Right atrium auricular region (tissue), 2 donors: ENCODE data around the gene SMIM34. TPM values are rescaled to one million over a fixed set of nuclear protein-coding genes. Genes with fewer than 3 reads are reported as not detected.
"Not testable (repeated sequence)": the region's sequence is repeated elsewhere in the genome, so short reads cannot be mapped to it uniquely, and the experiment has no call there.

Experiments used
- DNase-seq: peaks from one replicate; pipeline ENCODE4 v3.0.0-alpha.2; 2019; ENCODE audit warnings: low spot score
- H3K27ac ChIP-seq, 2 donors: fragments of 200-600 bp; sonication (generic); 1 replicate in 1 of 2; 2 replicates in 1 of 2; pipeline ENCODE4 v1.5.1; 2016 to 2019
- H3K27me3 ChIP-seq, 2 donors: fragments of 200-600 bp; sonication (generic); one replicate each; pipeline versions ENCODE4 v1.5.1 to v1.6.0; 2017 to 2019
- H3K36me3 ChIP-seq: fragments of 200-600 bp; sonication (generic); one replicate; pipeline ENCODE4 v1.5.1; 2016
- H3K4me1 ChIP-seq, 2 donors: fragments of 200-600 bp; sonication (generic); one replicate each; pipeline versions ENCODE4 v1.5.1 to v1.6.0; 2017 to 2019
- H3K4me3 ChIP-seq, 2 donors: fragments of 200-600 bp; sonication (generic); 1 replicate in 1 of 2; 2 replicates in 1 of 2; pipeline ENCODE4 v1.5.1; 2017 to 2019; ENCODE audit warnings: mild to moderate bottlenecking in 1 of 2, moderate library complexity in 1 of 2
- H3K9me3 ChIP-seq, 2 donors: fragments of 200-600 bp; sonication (generic); one replicate each; pipeline ENCODE4 v1.5.1; 2019
- total RNA-seq, 2 donors: library from RNA; depleted of rRNA; stranded (reverse); fragments of >200 nt; gene quantifications; one replicate each; pipeline ENCODE4 v1.1.0, GENCODE V29; 2016
- TF ChIP-seq, protein P1 (sequence below), 2 donors: fragments of 200-600 bp; sonication (generic); IDR thresholded peaks; one replicate each; pipeline ENCODE4 v1.5.1; 2019; ENCODE audit warnings: antibody characterized with exemption in 2 of 2

SMIM34 gene
- total RNA-seq, 2 donors from 2014 or later: not detected

DNA sequence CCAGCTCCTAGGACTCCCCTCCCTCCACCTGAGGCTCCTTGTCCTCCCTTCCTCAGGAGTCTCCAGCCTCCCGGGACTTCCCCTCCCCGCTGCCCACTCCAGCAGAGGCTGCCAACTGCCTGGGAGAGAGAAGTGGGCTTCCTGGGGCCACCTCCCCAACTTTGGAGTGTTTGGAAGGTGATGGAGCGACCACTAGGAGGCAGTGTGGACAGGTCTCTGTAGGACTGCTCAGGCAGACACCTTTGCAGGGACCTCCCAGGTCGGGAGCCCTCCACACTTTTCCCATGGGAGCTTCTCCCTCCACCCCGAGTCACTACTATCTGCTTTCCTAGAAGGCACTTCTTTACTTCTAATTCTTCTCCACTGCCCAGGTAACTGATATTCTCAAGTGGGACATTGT, 19.0 kb downstream of the SMIM34 start:
- H3K27me3 ChIP-seq, H3K36me3 ChIP-seq, H3K4me3 ChIP-seq, H3K27ac ChIP-seq, H3K4me1 ChIP-seq, H3K9me3 ChIP-seq, DNase-seq: not testable (repeated sequence)

DNA sequence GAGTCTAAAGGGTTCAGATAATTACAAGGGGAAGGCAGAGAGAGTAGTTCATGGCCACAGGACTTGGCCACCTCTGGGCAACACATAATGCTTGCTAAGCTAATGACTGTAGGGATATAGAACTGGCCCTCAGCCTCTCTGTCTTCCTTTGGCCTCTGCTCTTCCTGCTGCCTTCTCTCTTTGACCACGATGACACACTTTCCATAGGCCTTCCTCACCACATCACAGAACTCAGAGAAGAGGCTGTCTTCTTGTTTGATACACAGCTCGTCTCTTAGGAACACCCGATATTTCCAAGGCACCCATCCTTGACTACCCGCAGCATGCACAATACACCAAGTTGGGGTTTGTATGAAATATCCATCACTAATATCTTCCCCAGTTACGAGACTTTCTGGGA, 23.2 kb downstream of the SMIM34 start:
- DNase-seq, H3K36me3 ChIP-seq, H3K4me3 ChIP-seq, H3K9me3 ChIP-seq, H3K27me3 ChIP-seq, H3K4me1 ChIP-seq, H3K27ac ChIP-seq: not testable (repeated sequence)

DNA sequence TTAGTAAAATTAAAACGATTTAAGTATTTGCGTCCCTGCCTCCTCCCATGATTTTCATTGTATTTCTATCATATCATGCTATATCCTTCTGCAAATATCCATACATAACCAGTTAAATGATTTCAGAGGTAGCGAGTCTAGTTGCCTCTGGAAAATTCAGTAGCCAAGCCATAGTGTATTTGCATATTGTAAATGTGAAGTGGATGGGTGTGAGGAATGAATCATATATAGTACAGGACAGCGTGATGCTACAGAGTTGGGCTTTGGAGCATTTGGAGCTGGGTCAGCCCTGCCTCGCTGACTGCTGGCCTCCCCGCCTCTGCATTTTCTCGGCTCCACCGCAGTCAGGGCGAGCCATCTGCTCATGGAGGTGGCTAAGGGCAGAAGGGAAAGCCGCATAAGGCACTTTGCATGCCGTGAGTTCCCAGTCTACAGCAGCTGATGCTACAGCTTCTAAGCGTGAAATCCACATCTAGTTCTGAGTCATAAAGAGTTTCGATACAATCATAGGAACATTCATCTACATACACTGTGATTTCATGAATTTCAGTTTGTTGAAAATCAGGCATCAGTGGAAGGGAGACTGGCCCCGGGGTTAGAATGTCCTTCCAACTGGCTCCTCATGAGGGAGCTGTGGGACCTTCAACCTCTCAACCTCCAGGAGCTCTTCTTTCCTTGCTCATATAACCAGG, 39.9 kb downstream of the SMIM34 start:
- H3K36me3 ChIP-seq, DNase-seq, H3K4me1 ChIP-seq, H3K27me3 ChIP-seq, H3K4me3 ChIP-seq, H3K9me3 ChIP-seq, H3K27ac ChIP-seq: not testable (repeated sequence)

DNA sequence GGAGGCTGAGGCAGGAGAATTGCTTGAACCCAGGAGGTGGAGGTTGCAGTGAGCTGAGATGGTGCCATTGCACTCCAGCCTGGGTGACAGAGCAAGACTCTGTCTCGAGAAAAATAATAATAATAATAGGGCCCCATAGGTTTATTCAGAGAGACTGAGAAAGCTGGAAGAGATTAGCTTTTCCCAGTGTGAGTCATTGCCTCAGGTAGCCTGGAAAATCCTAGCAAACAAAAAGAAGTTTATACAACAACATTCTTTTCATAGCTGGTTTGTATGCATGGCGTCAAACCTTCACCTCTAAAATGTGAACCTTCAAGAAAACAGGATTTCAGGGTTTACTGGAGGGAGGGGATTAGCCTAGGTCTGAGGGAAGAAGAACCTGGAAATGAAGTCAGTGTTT, 40.6 kb downstream of the SMIM34 start:
- H3K36me3 ChIP-seq, H3K27ac ChIP-seq, H3K9me3 ChIP-seq, H3K27me3 ChIP-seq, H3K4me1 ChIP-seq, DNase-seq, H3K4me3 ChIP-seq: not testable (repeated sequence)

DNA sequence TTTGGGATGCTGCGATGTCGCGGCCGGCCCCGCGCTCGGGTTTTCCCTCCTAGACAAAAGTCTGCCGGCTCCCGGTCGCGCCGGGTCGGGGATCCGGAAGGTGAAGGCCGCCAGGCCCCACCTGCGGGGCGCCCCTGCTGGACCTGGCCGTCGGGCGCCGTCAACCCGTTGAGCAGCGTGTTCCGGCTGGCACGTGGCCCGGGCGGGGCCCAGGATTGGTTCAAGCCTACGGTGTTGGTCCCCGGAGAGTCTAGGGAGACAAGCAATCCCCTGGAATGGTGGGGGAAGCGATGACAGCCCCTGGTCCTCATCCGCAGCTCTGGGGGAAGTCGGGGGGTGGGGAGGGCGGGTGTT, 48.2 kb downstream of the SMIM34 start:
- H3K27ac ChIP-seq, H3K27me3 ChIP-seq, H3K4me3 ChIP-seq, H3K4me1 ChIP-seq, H3K9me3 ChIP-seq, DNase-seq, H3K36me3 ChIP-seq: not testable (repeated sequence)

DNA sequence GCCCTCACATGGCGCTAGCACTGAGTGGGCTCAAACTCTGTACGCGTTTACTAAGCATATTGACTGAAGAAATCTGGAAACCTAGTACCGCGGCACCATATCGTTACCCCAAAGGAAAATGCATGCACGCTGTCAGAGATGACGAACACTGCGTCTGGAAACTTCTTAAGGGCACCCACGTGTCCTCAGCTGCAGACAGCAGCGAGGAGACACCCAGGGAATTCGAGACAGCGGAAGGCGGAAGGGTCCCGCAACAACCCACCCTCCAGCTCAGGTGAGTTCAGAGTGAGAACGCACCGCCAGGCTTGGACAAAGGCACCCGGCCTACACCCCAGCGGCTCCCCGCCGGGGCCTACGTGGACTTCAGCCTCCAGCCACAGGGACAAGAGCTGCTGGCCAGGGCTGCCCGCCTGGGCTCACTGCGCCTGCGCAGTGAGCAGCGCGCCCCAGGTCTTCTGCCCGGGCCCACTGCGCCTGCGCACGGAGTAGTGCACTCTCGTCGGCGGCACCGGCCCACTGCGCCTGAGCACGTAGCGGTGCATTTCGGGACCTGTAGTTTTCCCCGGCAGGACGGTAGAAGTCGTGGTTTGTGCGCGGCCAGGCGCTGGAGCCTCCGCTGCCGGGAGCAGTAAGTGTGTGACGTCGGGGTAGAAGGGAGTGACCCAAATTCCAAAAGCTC, 48.7 kb downstream of the SMIM34 start, which contains the start of gene SMIM11:
TSS of gene SMIM11 (plus strand) at position 568 of the 679 bp plus-strand sequence. CDS start 3,998 bp downstream, outside the sequence.
- not testable (repeated sequence) for H3K36me3 ChIP-seq, H3K4me3 ChIP-seq, H3K27ac ChIP-seq, DNase-seq, H3K27me3 ChIP-seq, H3K9me3 ChIP-seq, H3K4me1 ChIP-seq

DNA sequence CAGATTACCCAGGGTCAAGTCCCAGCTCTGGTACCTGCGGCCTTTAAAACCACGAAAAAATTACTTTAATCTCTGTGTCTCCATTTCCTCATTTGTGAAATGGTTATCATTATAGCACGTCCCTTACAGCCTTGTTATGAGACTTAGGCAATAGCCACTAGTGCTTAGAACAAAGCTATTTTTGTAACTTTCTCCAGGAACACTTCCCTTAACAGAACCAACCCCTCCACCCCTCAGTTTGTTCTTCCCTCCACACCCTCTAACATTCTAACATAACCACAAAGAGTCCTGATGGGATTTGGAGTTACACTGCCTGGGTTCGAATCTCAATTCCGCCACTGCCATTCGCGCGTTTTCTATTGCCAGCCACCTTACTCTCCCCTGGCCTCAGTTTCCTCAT, 49.3 kb downstream of the SMIM34 start:
- not testable (repeated sequence) for H3K9me3 ChIP-seq, H3K27me3 ChIP-seq, H3K36me3 ChIP-seq, H3K27ac ChIP-seq, DNase-seq, H3K4me1 ChIP-seq, H3K4me3 ChIP-seq

DNA sequence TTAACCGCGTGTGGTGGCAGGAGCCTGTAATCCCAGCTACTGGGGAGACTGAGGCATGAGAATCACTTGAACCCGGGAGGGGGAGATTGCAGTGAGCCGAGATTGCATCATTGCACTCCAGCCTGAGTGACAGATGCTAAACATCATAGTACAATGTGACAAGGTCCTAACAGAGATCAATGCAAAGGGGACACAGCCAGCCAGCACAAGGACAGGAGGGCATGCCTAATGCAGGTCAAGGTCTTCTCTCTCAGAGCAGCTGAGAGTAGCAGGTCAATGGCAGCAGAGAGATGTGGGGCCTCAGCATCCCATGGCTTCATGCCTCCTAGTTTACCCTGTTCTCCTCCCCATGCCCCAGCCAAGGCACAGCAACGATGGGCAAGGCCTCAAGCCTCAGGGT, 51.4 kb downstream of the SMIM34 start:
- DNase-seq: no peak
- H3K27ac ChIP-seq: no peak overlapping the region
- H3K36me3 ChIP-seq: no peaks in the 10 kb centered on the region
- no peaks in the 10 kb centered on the region for H3K27me3 ChIP-seq
- TF ChIP-seq, protein P1, sequence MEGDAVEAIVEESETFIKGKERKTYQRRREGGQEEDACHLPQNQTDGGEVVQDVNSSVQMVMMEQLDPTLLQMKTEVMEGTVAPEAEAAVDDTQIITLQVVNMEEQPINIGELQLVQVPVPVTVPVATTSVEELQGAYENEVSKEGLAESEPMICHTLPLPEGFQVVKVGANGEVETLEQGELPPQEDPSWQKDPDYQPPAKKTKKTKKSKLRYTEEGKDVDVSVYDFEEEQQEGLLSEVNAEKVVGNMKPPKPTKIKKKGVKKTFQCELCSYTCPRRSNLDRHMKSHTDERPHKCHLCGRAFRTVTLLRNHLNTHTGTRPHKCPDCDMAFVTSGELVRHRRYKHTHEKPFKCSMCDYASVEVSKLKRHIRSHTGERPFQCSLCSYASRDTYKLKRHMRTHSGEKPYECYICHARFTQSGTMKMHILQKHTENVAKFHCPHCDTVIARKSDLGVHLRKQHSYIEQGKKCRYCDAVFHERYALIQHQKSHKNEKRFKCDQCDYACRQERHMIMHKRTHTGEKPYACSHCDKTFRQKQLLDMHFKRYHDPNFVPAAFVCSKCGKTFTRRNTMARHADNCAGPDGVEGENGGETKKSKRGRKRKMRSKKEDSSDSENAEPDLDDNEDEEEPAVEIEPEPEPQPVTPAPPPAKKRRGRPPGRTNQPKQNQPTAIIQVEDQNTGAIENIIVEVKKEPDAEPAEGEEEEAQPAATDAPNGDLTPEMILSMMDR (IDR thresholded peaks at IDR 0.05): no peak
- H3K4me1 ChIP-seq: peaks cover 0 to under 1% of the 10 kb centered on the region in 2 donors
- no peak overlapping the region for H3K4me3 ChIP-seq
- H3K9me3 ChIP-seq: no peaks in the 10 kb centered on the region

DNA sequence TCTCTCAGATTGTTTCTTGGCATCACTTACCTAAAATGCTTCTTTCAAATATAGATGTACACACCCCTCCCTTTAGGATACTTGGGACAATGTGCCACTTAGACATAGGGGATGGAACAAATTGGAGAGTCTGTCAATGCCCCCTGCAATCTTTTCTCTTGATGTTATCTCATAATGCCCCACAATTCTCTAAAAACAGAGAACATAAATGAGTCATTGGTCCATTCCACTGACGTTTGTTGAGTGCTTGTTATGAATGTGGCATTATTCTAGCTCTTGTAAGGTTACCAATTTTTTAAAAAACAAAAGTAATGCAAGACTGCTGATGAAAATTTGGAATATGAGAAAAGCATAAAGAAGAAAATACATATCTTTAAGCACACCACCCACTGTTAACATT, 54.0 kb downstream of the SMIM34 start:
- Histone ChIP-seq H3K9me3 (no peaks in the 10 kb centered on the region), H3K36me3 (no peaks in the 10 kb centered on the region), H3K27me3 (no peaks in the 10 kb centered on the region), H3K4me3 (no peak overlapping the region), H3K4me1 (peaks cover 0 to 3% of the 10 kb centered on the region in 2 donors), H3K27ac (no peak overlapping the region)
- DNase-seq: no peak
- TF ChIP-seq, protein P1 (IDR thresholded peaks at IDR 0.05): no peak

Other genes starting within 250 kb of the SMIM34 start
- gene KCNE2, start 59.9 kb downstream of the SMIM34 start, total RNA-seq: not detected
- 1 to 10 TPM; 5.3 to 6.6 TPM for gene SMIM11, start 48.4 kb downstream of the SMIM34 start, total RNA-seq
- 1 to 10 TPM in 1 of 2 donors, under 1 TPM in 1; 0.78 to 3.8 TPM for gene KCNE1, start 88.3 kb upstream of the SMIM34 start, total RNA-seq
- gene RCAN1, start 191.2 kb upstream of the SMIM34 start, total RNA-seq: 10 to 100 TPM; 26.1 to 38.0 TPM
- 1 to 10 TPM; 5.1 to 7.0 TPM for gene CLIC6, start 245.0 kb upstream of the SMIM34 start, total RNA-seq